AG09319 (cell line): ENCODE measurements around the gene MRPS6.

Experiments
- DNase-seq: peaks from one replicate; pipeline ENCODE4 v3.0.0-alpha.2; 2010; ENCODE audit warnings: low read depth; ENCODE audit errors: extremely low read depth
- TF ChIP-seq, protein P1 (sequence below): IDR thresholded peaks from 2 replicates; pipeline ENCODE4 v1.5.1; 2011; ENCODE audit warnings: low read depth, mild to moderate bottlenecking, inconsistent platforms, low read length, moderate library complexity

Gene MRPS6

GRCh38 chr21:34047835-34048234 lies 25.5 kb upstream of the MRPS6 start:
- TF ChIP-seq, protein P1, sequence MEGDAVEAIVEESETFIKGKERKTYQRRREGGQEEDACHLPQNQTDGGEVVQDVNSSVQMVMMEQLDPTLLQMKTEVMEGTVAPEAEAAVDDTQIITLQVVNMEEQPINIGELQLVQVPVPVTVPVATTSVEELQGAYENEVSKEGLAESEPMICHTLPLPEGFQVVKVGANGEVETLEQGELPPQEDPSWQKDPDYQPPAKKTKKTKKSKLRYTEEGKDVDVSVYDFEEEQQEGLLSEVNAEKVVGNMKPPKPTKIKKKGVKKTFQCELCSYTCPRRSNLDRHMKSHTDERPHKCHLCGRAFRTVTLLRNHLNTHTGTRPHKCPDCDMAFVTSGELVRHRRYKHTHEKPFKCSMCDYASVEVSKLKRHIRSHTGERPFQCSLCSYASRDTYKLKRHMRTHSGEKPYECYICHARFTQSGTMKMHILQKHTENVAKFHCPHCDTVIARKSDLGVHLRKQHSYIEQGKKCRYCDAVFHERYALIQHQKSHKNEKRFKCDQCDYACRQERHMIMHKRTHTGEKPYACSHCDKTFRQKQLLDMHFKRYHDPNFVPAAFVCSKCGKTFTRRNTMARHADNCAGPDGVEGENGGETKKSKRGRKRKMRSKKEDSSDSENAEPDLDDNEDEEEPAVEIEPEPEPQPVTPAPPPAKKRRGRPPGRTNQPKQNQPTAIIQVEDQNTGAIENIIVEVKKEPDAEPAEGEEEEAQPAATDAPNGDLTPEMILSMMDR = no peak
- DNase-seq = no peak

DNA sequence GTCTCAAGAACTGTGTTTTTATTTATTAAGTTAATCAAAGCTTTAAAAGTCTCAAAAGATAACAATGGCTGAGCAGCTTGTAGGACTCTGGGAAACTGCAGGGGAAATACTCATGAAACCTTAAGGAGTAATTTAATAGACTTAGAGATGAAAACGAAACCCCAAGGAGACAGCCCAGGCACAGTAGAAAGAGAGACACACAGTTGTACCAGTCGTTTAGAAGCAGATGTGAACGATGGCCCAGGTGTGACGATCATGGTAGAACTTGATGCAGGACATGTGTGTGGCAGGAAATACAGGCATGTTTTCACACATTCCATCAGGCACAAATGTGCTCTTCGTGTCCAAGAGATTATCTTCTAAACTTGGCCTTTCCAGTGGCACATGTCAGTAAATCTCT lies 21.2 kb upstream of the MRPS6 start:
- DNase-seq = no peak
- TF ChIP-seq, protein P1 = no peak

- DNase-seq = no peak
- TF ChIP-seq, protein P1 = no peak
Observed at GRCh38 chr21:34054259-34054658, 19.1 kb upstream of the MRPS6 start.

DNA sequence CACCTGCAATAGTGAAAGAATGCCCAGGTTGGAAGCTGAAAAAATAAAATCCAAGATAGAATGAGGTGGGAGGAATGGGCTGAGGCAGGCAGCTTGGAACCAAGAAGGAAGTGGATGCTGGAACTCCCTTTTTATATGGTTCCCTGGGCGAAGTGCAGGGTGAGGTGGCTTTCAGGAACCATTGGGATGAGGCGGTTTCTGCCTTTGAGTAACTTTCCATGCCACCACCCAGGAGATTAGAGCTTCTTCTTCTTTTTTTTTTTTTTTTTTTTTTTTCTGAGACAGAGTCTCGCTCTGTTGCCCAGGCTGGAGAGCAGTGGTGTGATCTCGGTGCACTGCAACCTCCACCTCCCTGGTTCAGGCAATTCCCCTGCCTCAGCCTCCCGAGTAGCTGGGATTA lies 17.8 kb upstream of the MRPS6 start:
- no peak for DNase-seq
- TF ChIP-seq, protein P1 = no peak

DNA sequence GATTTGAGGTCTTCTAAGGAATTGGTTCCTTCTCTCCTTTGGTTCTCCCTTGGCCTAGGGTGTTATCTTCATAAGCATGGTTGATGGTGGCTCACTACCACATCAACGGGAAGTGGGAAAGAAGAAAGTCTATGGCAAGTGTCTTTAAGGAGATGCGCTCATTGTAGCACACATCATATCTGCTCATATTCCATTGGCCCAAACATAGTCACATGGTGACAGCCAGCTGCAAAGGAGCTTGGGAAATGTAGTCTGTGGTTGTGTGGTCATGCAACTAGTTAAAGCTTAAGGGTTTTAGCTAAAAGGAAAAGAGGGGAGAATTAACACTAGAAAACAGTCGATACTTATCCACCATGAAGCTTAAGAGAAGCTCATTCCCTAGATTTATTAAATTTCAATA lies 11.4 kb upstream of the MRPS6 start:
- DNase-seq = no peak
- TF ChIP-seq, protein P1 = no peak

- TF ChIP-seq, protein P1 = no peak
- DNase-seq = no peak
Observed at GRCh38 chr21:34065027-34065426, 8.4 kb upstream of the MRPS6 start.

DNA sequence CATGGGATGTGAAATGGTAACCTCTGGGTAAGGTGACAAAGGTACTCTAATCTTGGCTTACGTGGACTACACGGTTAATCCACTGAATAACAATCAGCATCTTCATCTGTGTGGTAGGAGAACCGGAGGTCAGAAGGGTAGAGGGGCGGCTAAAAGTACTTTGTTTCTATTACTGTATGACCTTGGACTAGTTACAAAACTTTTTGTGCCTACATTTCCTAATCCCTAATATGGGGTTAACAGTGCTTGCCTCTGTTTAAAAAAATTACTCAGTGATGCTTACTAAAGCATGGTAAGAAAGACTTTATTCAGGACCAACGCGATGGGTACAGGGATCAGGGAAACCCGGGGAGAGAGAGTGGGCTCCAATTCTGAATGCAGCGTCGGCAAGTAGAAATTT lies 1.7 kb upstream of the MRPS6 start:
- TF ChIP-seq, protein P1 = no peak

More for the DNA sequence above, 1.7 kb upstream of the MRPS6 start:
- DNase-seq = no peak
